ENCODE measurements around the gene EML4. TPM values are rescaled to one million over a fixed set of nuclear protein-coding genes. Genes with fewer than 3 reads are reported as not detected.

EML4 gene
- polyA plus RNA-seq, 1 donor (not counting 4 experiments of a cell fraction or from before 2014, with no cell fraction given) = 36.4 TPM

DNA sequence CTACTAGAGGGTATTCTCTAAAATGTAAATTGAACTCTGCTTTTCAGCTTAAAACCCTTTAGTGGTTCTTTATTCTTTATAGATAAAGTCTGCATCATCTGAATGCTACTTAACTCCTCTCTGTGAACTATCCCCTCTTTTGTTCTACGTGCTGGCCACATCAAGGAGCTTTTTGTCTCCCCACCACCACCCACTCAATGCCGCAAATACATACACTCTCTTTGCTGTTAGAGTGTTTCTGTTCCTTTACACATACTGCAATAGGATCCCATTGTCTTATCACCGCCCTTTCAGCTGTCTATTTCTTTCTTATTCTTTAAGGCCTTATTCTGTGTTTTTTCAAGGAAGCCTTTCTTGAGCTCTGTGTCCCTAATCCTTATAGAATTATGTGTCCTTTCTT lies 83.3 kb downstream of the EML4 start:
- Histone ChIP-seq H4K20me1 (ENCODE audit: control insufficient read depth, extremely low read depth, insufficient read depth, low read length) (no peaks in the 10 kb centered on the region), H3K4me3 (ENCODE audit: control insufficient read depth in 2 of 3, extremely low read depth in 1 of 3, insufficient read depth in 2 of 3, low read depth in 1 of 3, low read length in 3 of 3) (no peak overlapping the region), H3K9ac (ENCODE audit: control insufficient read depth, extremely low read depth, insufficient read depth, low read length) (no peak overlapping the region), H3K79me2 (ENCODE audit: control insufficient read depth, insufficient read depth, low read length) (no peaks in the 10 kb centered on the region), H3K9me3 (ENCODE audit: control insufficient read depth, low read depth, low read length) (no peaks in the 10 kb centered on the region), H2AFZ (ENCODE audit: control insufficient read depth, low read length) (no peak overlapping the region), H3K9me1 (ENCODE audit: control insufficient read depth, extremely low read depth, insufficient read depth, low read length) (no peaks in the 10 kb centered on the region), H3K27ac (ENCODE audit: control insufficient read depth, insufficient read depth, low read length) (no peak overlapping the region), H3K4me1 (ENCODE audit: control insufficient read depth, extremely low read depth, insufficient read depth, low read length) (peaks cover 5% of the 10 kb centered on the region), H3K36me3 (ENCODE audit: control insufficient read depth in 2 of 2, extremely low read depth in 1 of 2, insufficient read depth in 2 of 2, low read length in 2 of 2) (no peaks in the 10 kb centered on the region), H3K27me3 (ENCODE audit: control insufficient read depth, extremely low read depth, insufficient read depth, low read length) (no peaks in the 10 kb centered on the region), H3K4me2 (ENCODE audit: control insufficient read depth, extremely low read depth, insufficient read depth, low read depth, low read length) (no peak overlapping the region)
- FAIRE-seq = no peak
- TF ChIP-seq EZH2 (IDR thresholded peaks at IDR 0.05; ENCODE audit: low read length) (no peak), CTCF (optimal IDR thresholded peaks at IDR 0.05 in 1 of 3, IDR thresholded peaks at IDR 0.05 in 1 of 3, conservative IDR thresholded peaks at IDR 0.05 in 1 of 3; ENCODE audit: extremely low read depth in 1 of 3, insufficient read depth in 2 of 3, low read length in 3 of 3) (no peak)
- dilution Hi-C loops (cut with MboI; ENCODE audit: extremely low pct_ligation_motif_present, low sequenced_read_pairs) = no loop called here
- no peak for DNase-seq (ENCODE audit: low read depth, low spot score)

GRCh38 chr2:42254186-42254895 lies 85.2 kb downstream of the EML4 start:
- DNase-seq (ENCODE audit: low read depth, low spot score) (no peak), FAIRE-seq (no peak)
- TF ChIP-seq CTCF (optimal IDR thresholded peaks at IDR 0.05 in 1 of 3, IDR thresholded peaks at IDR 0.05 in 1 of 3, conservative IDR thresholded peaks at IDR 0.05 in 1 of 3; ENCODE audit: extremely low read depth in 1 of 3, insufficient read depth in 2 of 3, low read length in 3 of 3) (no peak), EZH2 (IDR thresholded peaks at IDR 0.05; ENCODE audit: low read length) (no peak)
- Histone ChIP-seq H3K4me1 (ENCODE audit: control insufficient read depth, extremely low read depth, insufficient read depth, low read length) (peaks cover 4% of the 10 kb centered on the region), H3K27me3 (ENCODE audit: control insufficient read depth, extremely low read depth, insufficient read depth, low read length) (no peaks in the 10 kb centered on the region), H3K79me2 (ENCODE audit: control insufficient read depth, insufficient read depth, low read length) (no peaks in the 10 kb centered on the region), H3K9me1 (ENCODE audit: control insufficient read depth, extremely low read depth, insufficient read depth, low read length) (no peaks in the 10 kb centered on the region), H3K4me2 (ENCODE audit: control insufficient read depth, extremely low read depth, insufficient read depth, low read depth, low read length) (no peak overlapping the region), H3K9ac (ENCODE audit: control insufficient read depth, extremely low read depth, insufficient read depth, low read length) (no peak overlapping the region), H3K36me3 (ENCODE audit: control insufficient read depth in 2 of 2, extremely low read depth in 1 of 2, insufficient read depth in 2 of 2, low read length in 2 of 2) (no peaks in the 10 kb centered on the region), H4K20me1 (ENCODE audit: control insufficient read depth, extremely low read depth, insufficient read depth, low read length) (no peaks in the 10 kb centered on the region), H3K9me3 (ENCODE audit: control insufficient read depth, low read depth, low read length) (no peaks in the 10 kb centered on the region), H2AFZ (ENCODE audit: control insufficient read depth, low read length) (no peak overlapping the region), H3K27ac (ENCODE audit: control insufficient read depth, insufficient read depth, low read length) (no peak overlapping the region), H3K4me3 (ENCODE audit: control insufficient read depth in 2 of 3, extremely low read depth in 1 of 3, insufficient read depth in 2 of 3, low read depth in 1 of 3, low read length in 3 of 3) (no peak overlapping the region)
- dilution Hi-C loops (cut with MboI; ENCODE audit: extremely low pct_ligation_motif_present, low sequenced_read_pairs) = no loop called here

All from keratinocyte (primary cell).